HG03175 (cell line): ENCODE measurements around the gene CELF3.
"Not testable (repeated sequence)": the region's sequence is repeated elsewhere in the genome, so short reads cannot be mapped to it uniquely, and the experiment has no call there.

Experiments
- ATAC-seq: cut with Tn5 transposase; IDR thresholded peaks from one replicate; pipeline ENCODE4 v1.9.1; 2021; ENCODE audit warnings: mild to moderate bottlenecking, moderate library complexity; ENCODE audit not compliant: unreplicated experiment

The CELF3 gene

GRCh38 chr1:151704246-151704645 is 12.4 kb downstream of the CELF3 start:
- no peak for ATAC-seq

- ATAC-seq, result no peak
These were observed 12.8 kb downstream of the CELF3 start for GRCh38 chr1:151703813-151704212.

- no peak for ATAC-seq
These were observed 13.7 kb downstream of the CELF3 start for GRCh38 chr1:151702936-151703335.

GRCh38 chr1:151701515-151701914 is 15.1 kb downstream of the CELF3 start:
- no peak for ATAC-seq

GRCh38 chr1:151693057-151693651 is 23.4 kb downstream of the CELF3 start:
- ATAC-seq, result no peak

GRCh38 chr1:151692226-151692625 is 24.4 kb downstream of the CELF3 start:
- no peak for ATAC-seq

GRCh38 chr1:151689494-151689893 is 27.1 kb downstream of the CELF3 start:
- ATAC-seq, result no peak

GRCh38 chr1:151686561-151686960 is 30.0 kb downstream of the CELF3 start:
- no peak for ATAC-seq

- ATAC-seq, result no peak
These were observed 32.5 kb downstream of the CELF3 start for GRCh38 chr1:151684128-151684527.

GRCh38 chr1:151682901-151683300 is 33.7 kb downstream of the CELF3 start:
- not testable (repeated sequence) for ATAC-seq

- ATAC-seq, result no peak
These were observed 34.7 kb downstream of the CELF3 start for GRCh38 chr1:151681923-151682322.

- no peak for ATAC-seq
These were observed 35.8 kb downstream of the CELF3 start for GRCh38 chr1:151680826-151681225.

GRCh38 chr1:151680391-151680790 is 36.2 kb downstream of the CELF3 start:
- no peak for ATAC-seq

- ATAC-seq, result no peak
These were observed 43.2 kb downstream of the CELF3 start for GRCh38 chr1:151673407-151673806.

GRCh38 chr1:151670036-151670675 is 46.4 kb downstream of the CELF3 start:
- not testable (repeated sequence) for ATAC-seq

- no peak for ATAC-seq
These were observed 48.5 kb downstream of the CELF3 start for GRCh38 chr1:151668090-151668489.

GRCh38 chr1:151661751-151662150 is 54.9 kb downstream of the CELF3 start:
- ATAC-seq, result no peak

GRCh38 chr1:151655371-151655770 is 61.2 kb downstream of the CELF3 start:
- no peak for ATAC-seq

- ATAC-seq, result no peak
These were observed 63.2 kb downstream of the CELF3 start for GRCh38 chr1:151653397-151653796.
